SK-N-MC (cell line): Measurements from ENCODE around the gene PXMP2.
"Not testable (repeated sequence)": the region's sequence is repeated elsewhere in the genome, so short reads cannot be mapped to it uniquely, and the experiment has no call there.

Experiments
- EZH2 ChIP-seq: fragments of 200-600 bp; sonication (generic); IDR thresholded peaks from one replicate; pipeline ENCODE4 v1.6.1; 2017; ENCODE audit warnings: antibody characterized with exemption
- FOXP2 ChIP-seq: optimal IDR thresholded peaks from 2 replicates; pipeline ENCODE3; 2011; ENCODE audit warnings: mild to moderate bottlenecking, moderate library complexity; ENCODE audit not compliant: insufficient read depth; ENCODE audit errors: extremely low read length, control extremely low read depth
- POLR2AphosphoS5 ChIP-seq: IDR thresholded peaks from 2 replicates; pipeline ENCODE4 v1.6.1; 2012; ENCODE audit warnings: mild to moderate bottlenecking, low read depth, low read length, borderline replicate concordance

DNA sequence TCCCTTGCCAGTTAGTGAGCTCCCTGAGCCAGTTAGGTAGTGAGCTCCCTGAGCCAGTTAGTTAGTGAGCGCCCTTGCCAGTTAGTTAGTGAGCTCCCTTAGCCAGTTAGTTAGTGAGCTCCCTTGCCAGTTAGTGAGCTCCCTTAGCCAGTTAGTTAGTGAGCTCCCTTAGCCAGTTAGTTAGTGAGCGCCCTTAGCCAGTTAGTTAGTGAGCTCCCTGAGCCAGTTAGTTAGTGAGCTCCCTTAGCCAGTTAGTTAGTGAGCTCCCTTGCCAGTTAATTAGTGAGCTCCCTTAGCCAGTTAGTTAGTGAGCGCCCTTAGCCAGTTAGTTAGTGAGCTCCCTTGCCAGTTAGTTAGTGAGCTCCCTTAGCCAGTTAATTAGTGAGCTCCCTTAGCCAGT lies 4.6 kb downstream of the PXMP2 start:
- TF ChIP-seq POLR2AphosphoS5, EZH2, FOXP2: not testable (repeated sequence)
